Upper lobe of left lung (tissue), 4 donors: ENCODE measurements around the gene RAB6C.
"Not testable (repeated sequence)": the region's sequence is repeated elsewhere in the genome, so short reads cannot be mapped to it uniquely, and the experiment has no call there.

ENCODE experiments used
- CTCF ChIP-seq, 6 experiments: fragments of 450-650 bp in 4 of 6; fragments of 200-600 bp in 2 of 6; sonication (generic) in 2 of 6; IDR thresholded peaks; one replicate each; pipeline ENCODE4 v1.5.1; 2016 to 2019; ENCODE audit warnings: antibody characterized with exemption in 6 of 6
- EP300 ChIP-seq, 4 donors: sonication (generic); formaldehyde crosslinking; IDR thresholded peaks; one replicate each; pipeline ENCODE4 v1.5.1; 2017; ENCODE audit warnings: antibody characterized with exemption in 4 of 4, control low read depth in 2 of 4
- POLR2A ChIP-seq, 4 donors: fragments of 450-650 bp; IDR thresholded peaks; one replicate each; pipeline ENCODE4 v1.5.1; 2016 to 2017; ENCODE audit warnings: antibody characterized with exemption in 4 of 4, mild to moderate bottlenecking in 2 of 4
- POLR2AphosphoS5 ChIP-seq, 2 donors: sonication (generic); formaldehyde crosslinking; IDR thresholded peaks; one replicate each; pipeline ENCODE4 v1.5.1; 2017; ENCODE audit warnings: antibody characterized with exemption in 2 of 2

- TF ChIP-seq POLR2AphosphoS5, POLR2A, CTCF, EP300 (IDR thresholded peaks at IDR 0.05): not testable (repeated sequence)
Measured at GRCh38 chr2:129956171-129956570, 23.3 kb upstream of the RAB6C start.
